DOHH2 (cell line): Measurements from ENCODE around the gene SYNJ2.

Experiments used
- CTCF ChIP-seq: fragments of 200-600 bp; sonication (generic); IDR thresholded peaks from one replicate; pipeline ENCODE4 v1.5.1; 2014; ENCODE audit warnings: antibody characterized with exemption, mild to moderate bottlenecking, low read depth, low read length; ENCODE audit not compliant: poor library complexity, severe bottlenecking
- EZH2phosphoT487 ChIP-seq: fragments of 200-600 bp; sonication (generic); IDR thresholded peaks from 2 replicates; pipeline ENCODE4 v1.6.1; 2017; ENCODE audit warnings: borderline replicate concordance, mild to moderate bottlenecking, antibody characterized with exemption, low read length, moderate library complexity, mixed read lengths

GRCh38 chr6:158037021-158037420 is 55.4 kb downstream of the SYNJ2 start:
- no peak for TF ChIP-seq CTCF
- no peak for TF ChIP-seq EZH2phosphoT487
